GM19025 (cell line): ENCODE measurements around the gene FOXN1.
A peak's percentile ranks its signal among the peaks of the same experiment; 100 is the strongest.
"Not testable (repeated sequence)": the region's sequence is repeated elsewhere in the genome, so short reads cannot be mapped to it uniquely, and the experiment has no call there.

Experiments
- ATAC-seq: cut with Tn5 transposase; IDR thresholded peaks from one replicate; pipeline ENCODE4 v1.9.1; 2021; ENCODE audit warnings: mild to moderate bottlenecking, low read depth, moderate library complexity; ENCODE audit not compliant: unreplicated experiment

The FOXN1 gene

DNA sequence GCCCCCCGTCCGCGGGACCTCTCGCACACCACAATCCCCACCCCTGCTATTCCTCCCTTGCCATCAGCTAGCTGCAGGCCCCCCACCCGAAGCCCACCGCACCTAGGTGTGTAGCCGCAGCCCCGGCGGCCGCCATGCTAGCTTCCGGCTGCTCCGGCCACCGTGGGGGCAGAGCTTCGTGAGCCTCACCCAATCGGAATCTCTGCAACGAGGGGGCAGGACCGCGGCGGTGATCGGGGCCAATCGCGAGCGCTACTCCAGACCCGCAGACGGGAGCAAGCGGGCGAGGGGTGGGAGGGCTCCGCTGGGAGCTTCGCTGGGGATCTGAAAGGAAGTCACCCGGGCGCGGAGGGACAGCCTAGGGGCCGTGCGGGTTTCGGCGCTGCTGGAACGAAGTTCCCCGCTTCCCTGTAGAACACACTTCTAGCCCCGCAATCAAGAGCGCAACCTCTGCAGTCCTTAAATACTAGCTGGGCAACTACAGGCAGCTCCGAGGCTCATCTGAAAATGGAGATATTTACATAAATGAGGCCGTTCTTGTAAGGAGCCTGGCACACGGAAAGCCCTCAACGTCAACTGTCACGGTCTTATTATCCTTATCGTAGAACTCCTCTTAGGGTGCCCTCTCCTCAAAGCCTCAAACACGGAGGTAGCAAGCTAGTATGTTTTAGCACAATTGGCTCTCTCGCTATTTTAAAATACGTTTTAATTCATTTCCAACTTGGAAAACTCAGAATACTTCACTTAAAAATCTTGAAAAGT lies 65.4 kb downstream of the FOXN1 start, which contains the start of gene PIGS:
Gene PIGS, minus strand, starts transcription at position 164 of the 762 bp plus-strand sequence. Its CDS starts 28 bp downstream, at position 136.
- peak; percentile 92 for ATAC-seq

DNA sequence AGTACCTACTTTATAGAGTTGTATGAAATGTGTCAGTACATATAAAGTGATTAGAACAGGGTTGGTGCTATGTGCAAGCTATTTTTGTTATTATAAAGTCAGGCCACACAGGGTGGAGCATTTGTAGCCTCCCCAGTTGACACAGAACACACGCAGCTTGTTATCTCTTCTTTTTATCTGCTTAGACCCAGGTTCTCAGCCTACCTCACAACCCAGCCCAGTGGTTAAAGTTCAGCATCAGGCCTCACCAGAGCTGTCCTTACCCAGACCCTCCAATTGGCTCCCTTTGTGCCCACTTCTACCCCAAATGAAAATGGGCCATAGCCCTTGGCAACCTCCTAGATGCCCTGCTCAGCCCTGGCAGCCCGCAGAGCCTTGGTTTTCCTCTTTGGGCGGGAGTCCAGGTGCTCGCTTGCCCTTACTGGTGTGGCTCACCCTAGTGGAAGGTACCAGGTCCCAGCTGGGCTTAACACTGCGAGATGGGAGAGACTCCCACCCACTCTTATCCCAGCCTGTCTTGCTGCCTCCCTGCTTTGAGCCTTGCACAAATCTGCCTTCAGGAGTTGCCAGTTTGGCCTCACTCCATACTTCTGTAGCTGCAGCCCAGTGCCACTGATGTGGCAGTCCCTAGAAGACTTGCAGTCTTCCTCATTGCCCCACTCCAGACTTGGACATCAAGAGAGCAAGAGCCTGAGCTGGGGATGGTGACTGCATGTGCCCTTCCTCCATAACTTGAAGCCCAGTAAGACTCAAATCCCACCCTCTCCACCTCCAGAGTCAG lies 66.3 kb downstream of the FOXN1 start:
- ATAC-seq, result no peak

DNA sequence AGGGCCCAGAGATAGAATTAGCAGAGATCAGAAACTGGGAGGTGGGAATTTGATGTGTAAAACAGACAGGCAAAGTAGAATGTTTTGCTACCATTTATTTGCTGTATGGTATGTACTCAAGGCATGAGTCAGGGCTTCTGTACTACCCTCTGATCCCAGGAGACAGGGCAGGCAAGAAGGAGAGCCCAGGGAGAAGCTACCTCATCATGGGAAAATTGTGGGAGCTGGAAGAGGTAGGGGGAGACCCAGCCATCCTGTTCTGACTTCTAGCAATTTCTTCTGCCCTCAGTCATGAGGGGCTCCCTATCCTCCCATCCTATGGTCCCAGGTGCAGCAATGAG lies 66.9 kb downstream of the FOXN1 start:
- ATAC-seq, result no peak

DNA sequence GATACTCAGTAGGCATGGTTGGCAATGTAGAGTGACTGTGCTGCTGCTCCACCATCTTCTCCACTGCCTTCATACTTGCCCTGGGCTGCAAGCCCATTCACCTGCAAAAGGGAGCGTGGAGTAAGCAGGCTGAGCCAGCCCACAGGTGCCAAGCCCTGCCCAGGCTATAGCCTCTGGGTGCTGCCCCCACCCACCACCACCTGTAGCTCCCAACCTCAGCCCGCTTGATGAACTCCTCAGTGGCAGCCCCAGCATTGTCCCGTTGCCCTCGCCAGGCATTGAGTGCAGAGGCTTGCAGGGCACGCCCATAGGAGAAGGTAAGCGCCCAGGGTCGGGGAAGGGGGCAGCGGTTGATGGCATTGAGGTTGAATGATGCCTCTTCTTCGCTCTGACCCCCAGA lies 67.4 kb downstream of the FOXN1 start:
- no peak for ATAC-seq

DNA sequence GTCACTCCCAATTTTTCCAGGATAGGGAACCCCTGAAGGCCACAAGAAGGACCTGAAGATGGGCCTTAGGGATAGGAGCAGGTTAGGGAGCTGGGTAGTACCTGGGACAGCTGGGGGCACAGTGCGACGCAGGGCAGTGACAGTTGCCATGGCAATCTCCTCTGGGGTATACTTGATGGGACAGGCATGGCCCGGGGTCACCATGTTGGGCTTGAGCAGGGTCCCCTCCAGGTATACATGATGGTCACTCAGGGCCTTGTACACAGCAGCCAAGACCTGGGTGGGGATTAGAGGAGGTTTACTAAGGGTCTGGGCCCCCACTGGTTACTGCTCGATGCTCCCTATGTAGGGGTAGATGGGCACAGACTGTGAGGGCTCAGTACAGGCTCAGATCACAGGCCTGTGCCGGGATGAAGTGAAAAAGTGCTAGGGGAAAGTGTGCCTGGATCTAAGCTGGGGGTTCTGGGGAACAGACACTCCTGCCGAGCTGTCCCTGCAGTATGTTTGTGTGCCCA lies 67.9 kb downstream of the FOXN1 start:
- no peak for ATAC-seq

DNA sequence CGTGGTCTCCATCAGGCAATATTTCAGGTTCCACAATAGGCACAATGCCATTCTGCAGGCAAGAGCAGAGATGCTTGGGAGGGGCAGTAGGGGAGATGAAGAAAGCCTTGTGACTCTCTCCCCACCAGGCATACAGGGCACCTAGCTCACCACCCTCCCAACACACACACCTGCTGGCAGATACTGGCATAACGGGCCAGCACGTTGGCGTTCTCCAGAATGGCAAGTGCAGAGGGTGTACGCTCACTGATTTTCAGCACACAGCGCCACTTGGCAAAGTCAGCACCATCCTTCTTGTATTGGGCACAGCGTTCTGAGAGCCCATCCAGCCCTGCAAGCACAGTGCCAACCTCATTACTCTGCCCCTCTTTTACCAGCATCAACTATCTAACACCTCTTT lies 68.4 kb downstream of the FOXN1 start:
- ATAC-seq, result no peak

DNA sequence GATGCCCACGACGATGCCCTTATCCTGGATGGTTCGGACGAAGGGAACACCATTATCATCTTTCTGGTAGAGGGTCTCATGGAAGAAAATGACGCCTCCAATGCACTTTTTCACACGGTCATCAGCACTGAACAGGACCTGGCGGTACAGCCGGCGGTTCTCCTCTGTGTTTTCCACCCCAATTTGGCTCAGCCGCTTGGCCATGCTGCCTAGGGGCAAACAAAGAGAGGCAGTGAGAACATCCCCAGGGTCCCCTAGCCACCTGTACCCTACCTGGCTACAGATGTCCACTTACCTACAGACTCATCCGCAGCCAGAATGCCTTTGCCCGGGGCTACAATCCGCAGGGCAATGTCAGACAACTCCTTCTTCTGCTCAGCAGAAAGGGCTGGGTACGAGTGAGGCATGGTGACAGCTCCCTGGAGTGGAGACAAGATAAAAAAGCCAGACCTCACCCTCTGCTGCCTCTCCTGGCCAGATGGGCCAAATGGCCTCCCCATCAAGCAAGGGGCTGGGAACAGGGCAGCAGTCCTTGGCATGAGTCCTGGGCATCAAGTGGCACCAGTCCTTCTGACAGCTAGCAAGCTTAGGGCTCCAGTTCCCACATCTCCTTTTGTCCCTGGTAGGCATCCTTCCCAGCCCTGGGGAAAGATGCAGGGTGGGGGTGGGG lies 69.1 kb downstream of the FOXN1 start:
- ATAC-seq, result no peak

DNA sequence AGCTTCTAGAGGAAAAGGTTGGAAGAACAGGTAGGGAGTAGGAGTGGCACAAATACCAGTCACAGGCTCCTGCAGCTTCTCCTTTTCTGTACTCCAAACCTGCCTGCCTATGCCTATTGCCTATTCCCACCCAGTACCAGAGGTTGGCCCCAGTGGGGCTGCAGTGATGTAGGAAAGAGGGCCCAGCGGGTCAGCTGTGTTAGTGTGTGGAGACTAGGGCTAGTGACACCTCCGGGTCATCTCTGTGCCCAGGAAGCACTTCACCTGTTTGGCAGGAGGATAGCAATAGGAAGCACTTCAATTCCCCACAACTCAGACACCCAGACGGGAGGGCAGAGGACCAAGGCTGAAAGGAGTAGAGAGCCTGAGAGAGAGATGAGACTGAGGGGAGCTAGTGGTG lies 69.9 kb downstream of the FOXN1 start:
- ATAC-seq, result not testable (repeated sequence)

DNA sequence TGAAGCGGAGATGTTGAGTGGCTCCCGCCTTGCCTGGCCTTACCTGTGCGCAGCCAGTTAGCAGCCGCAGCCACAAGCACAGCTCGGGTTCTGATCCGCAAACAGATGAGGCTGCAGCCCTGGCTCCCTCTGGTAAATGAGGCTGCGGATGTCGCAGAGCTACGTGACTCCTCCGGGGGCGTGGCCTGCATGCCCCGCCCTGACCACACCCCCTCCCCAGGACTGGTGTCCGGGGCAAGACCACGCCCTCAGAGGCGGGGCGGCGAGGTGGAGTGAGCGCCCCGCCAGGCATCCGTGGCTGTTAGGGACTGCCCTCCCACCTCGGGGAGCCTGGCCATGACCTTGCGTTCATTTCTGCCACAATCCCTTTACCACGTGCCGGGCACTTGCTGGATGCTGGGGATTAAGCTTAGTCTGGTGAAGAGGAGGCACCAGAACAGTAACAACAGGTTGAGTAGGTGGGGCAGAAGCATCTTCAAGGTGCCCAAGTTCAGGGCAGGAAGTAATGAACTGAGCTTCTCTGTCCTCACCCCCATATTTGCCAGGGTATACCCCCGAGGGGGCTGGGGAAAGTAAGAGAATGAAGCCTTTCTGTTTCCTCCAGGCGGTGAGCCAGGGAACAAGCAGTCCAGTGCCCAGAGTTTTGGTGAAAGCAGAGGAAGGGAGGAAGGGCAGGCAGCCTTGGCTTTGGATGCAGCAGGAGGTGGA lies 70.8 kb downstream of the FOXN1 start, which contains the start of gene ALDOC:
Gene ALDOC, minus strand, starts transcription at position 138 of the 708 bp plus-strand sequence. CDS start 1,363 bp downstream, outside the sequence.
- peak; percentile 93 for ATAC-seq

DNA sequence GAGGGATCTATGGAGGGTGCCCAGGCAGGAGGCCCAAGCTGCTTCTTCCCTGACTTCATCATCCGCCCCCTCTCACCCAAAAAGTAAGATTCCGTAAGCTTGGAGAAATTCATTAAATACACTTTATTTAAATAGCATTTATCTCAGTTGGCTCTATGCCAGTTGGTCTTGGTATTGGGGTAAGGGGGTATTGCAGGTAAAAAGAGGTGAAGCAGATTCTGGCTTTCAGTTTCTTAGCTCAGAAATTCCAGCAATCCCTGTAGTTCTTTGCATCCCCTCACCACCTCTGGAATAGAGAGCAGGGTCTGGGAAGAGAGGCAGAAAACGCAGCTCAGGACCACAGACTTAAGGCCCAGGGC lies 71.3 kb downstream of the FOXN1 start:
- no peak for ATAC-seq

DNA sequence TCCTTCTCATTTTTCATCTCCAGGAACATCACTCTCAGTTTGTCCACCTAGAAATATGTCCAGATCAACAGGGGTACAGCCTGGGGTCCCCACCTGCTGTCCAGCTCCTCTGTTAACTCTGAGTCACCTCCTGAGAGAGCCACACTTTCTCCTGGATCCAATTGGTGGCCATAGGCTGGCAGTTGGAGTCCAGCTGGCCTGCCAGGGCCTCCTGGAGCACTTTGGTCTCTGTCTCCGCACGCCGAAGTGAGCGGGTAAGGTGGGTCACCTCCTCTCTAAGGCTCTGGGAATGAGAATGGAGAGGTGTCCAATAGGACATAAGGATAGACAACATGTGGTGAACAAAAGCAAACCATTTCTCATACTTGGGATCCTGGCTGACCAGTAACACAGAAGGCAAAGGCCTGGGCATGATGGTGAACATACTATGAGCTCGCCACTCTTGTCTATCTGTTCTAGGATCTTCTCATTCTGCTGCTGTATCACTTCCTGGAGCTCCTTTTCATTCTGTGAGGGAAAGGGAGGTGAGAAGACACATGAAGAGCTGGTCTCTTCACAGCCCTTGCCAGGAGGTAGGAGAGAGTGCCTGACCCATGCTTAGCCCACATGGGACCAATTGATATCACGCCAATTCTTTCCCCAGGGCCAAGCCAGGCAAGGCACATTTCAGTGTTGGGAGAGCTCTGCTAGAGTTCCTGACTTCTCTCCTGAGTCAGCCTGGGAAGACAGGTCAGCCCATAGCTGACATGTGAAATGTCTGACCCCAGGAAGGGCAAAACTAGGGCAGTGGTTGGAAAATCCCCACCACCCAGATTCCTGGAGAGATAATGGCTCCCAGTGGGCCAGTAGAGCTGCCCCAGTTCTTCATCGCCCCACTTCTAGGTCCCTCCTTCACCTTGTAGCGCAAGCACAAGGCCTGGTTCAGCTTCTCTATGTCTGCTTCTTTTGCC lies 72.4 kb downstream of the FOXN1 start:
- no peak for ATAC-seq

DNA sequence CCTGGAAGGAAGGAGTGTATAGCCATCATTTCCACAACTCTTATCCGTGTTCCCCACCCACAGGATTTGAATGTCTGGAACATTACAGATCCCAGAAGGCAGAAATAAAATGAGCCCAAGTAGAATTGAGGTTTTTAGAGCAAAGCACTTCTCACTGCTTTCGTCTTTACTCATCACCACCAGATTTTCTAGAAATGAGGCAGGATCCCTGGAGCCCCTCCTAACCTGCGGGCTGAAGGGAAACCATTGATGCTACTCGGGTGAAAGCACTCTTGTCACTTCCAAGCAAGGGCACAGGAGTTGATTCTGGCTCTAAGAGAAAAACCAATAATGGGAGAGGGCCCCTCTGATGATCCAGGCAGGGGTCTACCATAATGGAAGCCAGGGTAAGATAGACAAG lies 73.4 kb downstream of the FOXN1 start:
- ATAC-seq, result no peak

DNA sequence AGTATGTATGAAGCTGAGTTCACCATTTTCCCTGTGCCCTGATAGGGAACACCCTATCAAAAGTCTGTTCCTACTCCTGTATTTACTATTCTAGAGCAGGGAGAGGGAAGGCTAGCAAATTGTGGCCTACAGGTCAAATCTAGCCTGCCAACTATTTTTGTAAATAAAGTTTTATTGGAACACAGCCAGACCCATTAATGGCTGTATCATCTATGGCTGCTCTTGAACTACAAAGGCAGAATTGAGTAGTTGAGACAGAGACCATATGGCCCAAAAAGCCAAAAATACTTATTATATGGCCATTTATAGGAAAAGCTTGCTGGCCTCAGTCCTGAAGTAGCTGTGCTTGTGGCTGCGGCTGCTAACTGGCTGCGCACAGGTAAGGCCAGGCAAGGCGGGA lies 74.8 kb downstream of the FOXN1 start:
- ATAC-seq, result no peak

DNA sequence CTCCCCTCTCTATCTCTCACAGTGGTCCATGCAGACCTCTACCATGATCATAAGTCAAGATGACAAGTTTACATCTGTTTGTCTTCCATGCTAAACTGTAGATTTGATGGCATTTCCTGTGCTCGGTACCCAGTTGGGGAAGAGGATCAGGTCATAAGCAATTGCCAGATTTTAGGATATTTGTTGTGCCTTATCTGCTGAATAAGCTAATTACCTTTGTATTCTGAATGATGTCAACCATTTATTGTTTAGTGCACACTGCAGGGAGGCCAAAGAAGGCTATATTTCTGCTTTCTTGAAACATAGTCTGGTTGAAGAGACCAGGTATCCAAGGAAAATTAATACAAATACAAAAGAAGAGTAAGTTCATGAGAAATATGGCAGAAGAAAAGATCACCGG lies 76.4 kb downstream of the FOXN1 start:
- ATAC-seq, result no peak

DNA sequence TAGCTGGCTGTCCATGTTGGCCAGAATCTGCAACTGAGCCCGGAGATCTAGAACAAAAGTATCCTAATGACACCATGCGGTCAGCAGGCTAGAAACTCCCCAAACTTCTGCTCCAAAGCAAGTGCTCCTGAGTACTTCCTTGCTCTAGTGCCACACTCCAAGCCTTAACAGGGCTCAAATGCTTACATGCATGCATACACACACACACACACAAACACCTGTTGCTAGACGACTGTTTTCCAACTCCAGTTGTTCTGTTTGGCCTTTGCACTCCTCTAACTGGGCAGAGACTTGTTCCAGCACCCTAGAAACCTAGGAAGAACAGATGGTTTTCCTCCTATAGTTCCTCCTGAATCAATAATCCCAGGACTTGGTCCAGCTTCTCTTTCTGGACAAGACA lies 78.3 kb downstream of the FOXN1 start:
- ATAC-seq, result no peak

DNA sequence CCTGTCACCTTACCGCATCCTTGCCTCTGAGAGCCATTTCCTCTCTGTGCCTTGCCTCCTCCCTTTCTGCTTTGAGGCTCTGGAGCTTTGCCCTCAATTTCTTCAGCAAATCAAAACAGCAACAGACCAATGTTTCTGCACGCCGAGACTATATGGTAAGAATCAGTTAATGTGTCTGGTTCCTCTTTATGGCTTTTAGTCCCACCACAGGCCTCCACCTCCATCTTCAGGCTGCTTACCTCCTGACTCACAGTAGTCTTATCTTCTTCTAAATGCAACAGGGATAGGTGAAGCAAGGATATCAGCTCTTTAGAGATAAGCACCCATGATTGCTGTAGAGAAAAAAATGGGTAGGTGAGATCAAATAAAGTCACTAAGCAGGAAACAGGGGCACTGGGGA lies 79.7 kb downstream of the FOXN1 start:
- no peak for ATAC-seq
